Measurements from ENCODE around the gene COL1A1. TPM values are rescaled to one million over a fixed set of nuclear protein-coding genes. Genes with fewer than 3 reads are reported as not detected.

Gene COL1A1
- total and polyA plus RNA-seq, 2 of the 13 experiments (the other 11 are each of a cell fraction or from before 2014, with no cell fraction given) = 0.05 TPM; not detected in 1

GRCh38 chr17:50177983-50178834, 23.2 kb downstream of the COL1A1 start (continued):
- peak; percentile 83 for TF ChIP-seq MYPOP (CRISPR knock-in tag; IDR thresholded peaks at IDR 0.05)
- TF ChIP-seq NONO (IDR thresholded peaks at IDR 0.05) = no peak
- TF ChIP-seq NONO (CRISPR knock-in tag; conservative IDR thresholded peaks at IDR 0.05) = peak; percentile 69; the same call in 1 of the 2 replicates
- no peak for TF ChIP-seq BRF2 (CRISPR knock-in tag; IDR thresholded peaks at IDR 0.05)
- no peak for TF ChIP-seq WIZ (CRISPR knock-in tag; IDR thresholded peaks at IDR 0.05)
- TF ChIP-seq ZNF607 (CRISPR knock-in tag; IDR thresholded peaks at IDR 0.05; ENCODE audit: borderline replicate concordance) = no peak
- peak; percentile 1; the same call in 1 of the 2 replicates for TF ChIP-seq KDM4B (CRISPR knock-in tag; IDR thresholded peaks at IDR 0.05)
- TF ChIP-seq ZNF512B (CRISPR knock-in tag; IDR thresholded peaks at IDR 0.05; ENCODE audit: borderline replicate concordance) = no peak
- no peak for TF ChIP-seq ZNF263 (CRISPR knock-in tag; IDR thresholded peaks at IDR 0.05)
- peak; percentile 70 for TF ChIP-seq ZNF574 (CRISPR knock-in tag; IDR thresholded peaks at IDR 0.05)
- TF ChIP-seq PLSCR1 (CRISPR knock-in tag; IDR thresholded peaks at IDR 0.05; ENCODE audit: borderline replicate concordance) = no peak
- TF ChIP-seq ZNF609 (CRISPR knock-in tag; IDR thresholded peaks at IDR 0.05; ENCODE audit: borderline replicate concordance) = 0 out of 2 replicates have a peak, but pooled peaks have one; percentile 12
